TTC549 (cell line): ENCODE measurements around the gene CRLF2.
"Not testable (repeated sequence)": the region's sequence is repeated elsewhere in the genome, so short reads cannot be mapped to it uniquely, and the experiment has no call there.

Experiments used
- FAIRE-seq: peaks from 2 replicates; lab custom pipeline; 2012; peaks lifted over from hg19 to GRCh38; lab: Jason Lieb, UNC

The CRLF2 gene

GRCh38 chrX:1167466-1167865, 45.0 kb downstream of the CRLF2 start:
- no peak for FAIRE-seq

DNA sequence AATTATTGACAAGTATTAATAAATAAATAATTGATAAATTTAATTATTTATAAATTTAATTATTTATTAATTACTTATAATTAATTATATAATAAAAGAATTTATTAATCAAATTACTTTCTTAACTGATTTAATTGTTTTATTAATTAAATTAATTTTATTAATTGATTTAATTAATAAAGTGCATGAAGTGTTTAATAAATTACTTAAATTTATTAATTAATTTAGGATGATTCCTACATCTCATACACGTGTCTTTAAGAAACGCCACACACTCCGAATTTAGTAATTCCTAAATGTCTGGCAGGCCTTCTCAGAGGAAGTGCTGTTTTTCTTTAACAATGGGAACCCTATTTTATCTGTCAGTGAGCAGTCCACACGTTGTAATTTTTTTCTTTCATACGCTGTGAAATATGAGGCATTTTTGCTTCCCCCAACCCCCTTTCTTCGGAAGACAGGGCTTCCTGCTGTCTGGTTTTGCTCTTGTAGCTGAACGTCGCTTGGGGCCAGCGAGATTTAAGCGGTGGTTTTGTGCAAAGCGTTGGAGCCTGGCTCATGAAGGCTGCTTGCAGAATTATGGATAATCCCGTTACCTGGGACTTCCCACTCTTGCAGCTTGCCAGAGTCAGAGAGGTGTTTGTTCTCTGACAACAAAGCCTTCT, 46.8 kb downstream of the CRLF2 start:
- no peak for FAIRE-seq

DNA sequence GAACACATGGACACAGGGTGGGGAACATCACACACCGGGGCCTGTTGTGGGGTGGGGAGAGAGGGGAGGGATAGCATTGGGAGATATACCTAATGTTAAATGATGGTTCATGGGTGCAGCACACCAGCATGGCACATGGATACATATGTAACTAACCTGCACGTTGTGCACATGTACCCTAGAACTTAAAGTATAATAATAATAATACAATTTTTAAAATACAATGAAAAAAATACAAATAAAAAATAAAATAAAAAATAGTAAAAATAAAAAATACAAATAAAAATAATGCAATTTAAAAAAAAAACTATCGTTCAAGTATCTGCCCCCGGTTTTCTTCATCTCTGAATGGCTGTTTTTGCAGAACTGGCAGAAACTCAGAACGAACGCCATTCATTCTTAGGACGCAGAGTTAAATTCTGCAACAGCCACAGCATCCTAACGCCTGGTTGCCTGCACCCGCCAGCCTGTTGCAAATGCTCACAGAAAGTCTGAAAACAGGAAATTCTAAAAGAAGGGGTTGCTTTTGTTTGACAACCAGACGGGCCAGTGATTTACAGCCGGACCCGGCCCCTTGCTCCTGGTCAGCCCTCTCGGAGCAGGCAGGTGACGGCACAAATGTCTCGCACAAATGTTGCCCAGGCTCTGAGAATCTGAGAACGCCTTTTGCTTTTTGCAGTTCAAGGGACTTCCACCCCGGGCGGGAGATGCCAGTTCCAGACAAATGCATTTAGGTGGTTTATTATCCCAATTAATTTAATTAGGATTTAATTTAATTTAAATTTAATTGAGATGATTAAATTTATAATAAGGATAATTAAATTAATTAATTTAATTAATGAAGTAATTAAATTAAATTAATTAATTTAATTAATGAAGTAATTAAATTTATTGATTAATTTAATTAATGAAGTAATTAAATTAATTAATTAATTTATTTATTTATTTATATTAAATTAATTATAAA, 47.8 kb downstream of the CRLF2 start:
- no peak for FAIRE-seq

- no peak for FAIRE-seq
Measured at GRCh38 chrX:1163231-1163630, 49.2 kb downstream of the CRLF2 start.

DNA sequence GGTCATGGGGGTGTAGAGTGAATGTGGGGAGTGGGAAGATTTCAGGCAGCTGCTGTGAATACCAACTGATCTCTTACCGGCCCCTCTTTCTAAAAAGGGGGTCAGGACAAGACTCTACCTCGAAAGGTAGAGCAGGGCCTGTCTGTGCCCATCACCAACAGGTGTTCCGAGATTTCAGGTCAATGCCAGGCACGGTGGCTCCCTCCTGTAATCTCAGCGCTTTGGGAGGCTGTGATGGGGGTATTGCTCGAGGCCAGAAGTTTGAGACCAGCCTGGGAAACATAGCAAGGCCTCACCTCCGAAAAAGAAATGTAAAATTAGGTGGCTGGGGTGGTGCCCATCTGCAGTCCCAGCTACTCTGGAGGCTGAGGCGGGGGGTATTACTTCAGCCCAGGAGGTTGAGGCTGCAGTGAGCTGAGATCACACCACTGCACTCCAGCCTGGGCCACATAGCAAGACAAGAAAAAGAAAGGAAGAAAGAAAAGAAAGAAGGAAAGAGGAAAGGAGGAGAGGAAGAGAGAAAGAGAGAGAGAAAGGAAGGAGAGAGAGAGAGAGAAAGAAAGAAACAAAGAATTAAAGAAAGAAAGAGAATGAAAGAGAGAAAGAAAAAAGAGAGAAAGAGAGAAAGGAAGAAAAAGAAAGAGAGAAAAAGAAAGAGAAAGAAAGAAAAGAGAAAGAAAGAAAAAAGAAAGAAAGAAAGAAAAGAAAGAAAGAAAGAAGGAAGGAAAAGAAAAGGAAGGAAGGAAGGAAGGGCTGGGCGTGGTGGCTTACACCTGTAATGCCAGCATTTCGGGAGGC, 50.1 kb downstream of the CRLF2 start:
- FAIRE-seq: no peak

DNA sequence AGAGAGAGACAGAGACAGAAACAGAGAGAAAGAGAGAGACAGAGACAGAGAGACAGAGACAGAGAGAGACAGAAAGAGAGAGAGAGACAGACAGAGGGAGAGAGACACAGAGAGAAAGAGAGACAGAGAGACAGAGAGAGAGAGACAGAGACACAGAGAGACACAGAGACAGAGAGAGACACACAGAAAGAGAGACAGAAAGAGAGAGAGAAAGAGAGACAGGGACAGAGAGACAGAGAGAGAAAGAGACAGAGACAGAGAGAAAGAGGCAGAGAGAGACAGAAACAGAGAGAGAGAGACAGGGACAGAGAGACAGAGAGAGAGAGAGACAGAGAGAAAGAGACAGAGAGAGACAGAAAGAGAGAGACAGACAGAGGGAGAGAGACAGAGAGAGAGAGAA, 52.9 kb downstream of the CRLF2 start:
- no peak for FAIRE-seq

DNA sequence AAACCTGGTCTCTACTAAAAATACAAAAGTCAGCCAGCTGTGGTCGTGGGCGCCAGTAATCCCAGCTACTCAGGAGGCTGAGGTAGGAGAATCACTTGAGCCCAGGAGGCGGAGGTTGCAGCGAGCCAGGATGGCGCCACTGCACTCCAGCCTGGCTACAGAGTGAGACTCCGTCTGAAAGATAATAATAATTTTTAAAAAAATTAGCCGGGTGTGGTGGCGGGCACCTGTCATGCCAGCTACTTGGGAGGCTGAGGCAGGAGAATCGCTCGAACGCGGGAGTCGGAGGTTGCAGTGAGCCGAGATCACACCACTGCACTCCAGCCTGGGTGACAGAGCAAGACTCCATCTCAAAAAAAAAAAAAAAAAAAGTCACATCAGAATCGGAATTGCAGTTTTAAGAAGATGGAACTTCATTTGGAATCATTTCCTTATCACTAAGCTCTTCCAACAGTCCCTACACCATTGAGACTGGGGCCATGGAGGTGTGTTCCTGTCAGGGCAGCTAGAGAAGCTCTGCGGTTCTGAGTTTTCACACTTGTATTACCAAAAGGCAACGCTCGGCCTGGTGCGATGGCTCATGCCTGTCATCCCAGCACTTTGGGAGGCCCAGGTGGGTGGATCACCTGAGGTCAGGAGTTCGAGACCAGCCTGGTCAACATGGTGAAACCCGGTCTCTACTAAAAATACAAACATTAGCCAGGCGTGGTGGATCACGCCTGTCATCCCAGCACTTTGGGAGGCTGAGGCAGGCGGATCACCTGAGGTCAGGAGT, 55.6 kb downstream of the CRLF2 start:
- FAIRE-seq: not testable (repeated sequence)

- FAIRE-seq: peak; percentile 5
Measured at GRCh38 chrX:1153940-1154339, 58.5 kb downstream of the CRLF2 start.

- no peak for FAIRE-seq
Measured at GRCh38 chrX:1152090-1152489, 60.4 kb downstream of the CRLF2 start.

- no peak for FAIRE-seq
Measured at GRCh38 chrX:1151378-1152077, 60.9 kb downstream of the CRLF2 start.

GRCh38 chrX:1150569-1151347, 61.7 kb downstream of the CRLF2 start:
- no peak for FAIRE-seq

- no peak for FAIRE-seq
Measured at GRCh38 chrX:1147611-1148515, 64.6 kb downstream of the CRLF2 start.

DNA sequence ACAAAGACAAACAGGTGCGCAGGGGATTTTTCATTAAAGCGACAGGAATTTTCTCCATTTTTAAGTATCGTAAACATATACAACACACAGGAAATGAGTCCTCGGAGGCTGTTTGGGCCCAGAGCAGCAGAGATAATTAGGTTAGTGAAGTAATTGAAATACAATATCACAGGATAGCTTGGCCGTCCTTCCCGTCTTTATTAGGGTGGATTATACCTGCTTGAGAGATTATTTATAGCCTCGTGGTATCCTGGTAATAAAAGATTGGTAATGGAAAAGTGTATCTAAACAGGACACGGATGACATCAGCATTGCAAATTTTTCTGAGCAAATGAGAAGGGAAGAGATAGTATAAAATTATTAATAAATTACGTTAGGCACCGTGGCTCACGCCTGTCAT, 68.2 kb downstream of the CRLF2 start:
- no peak for FAIRE-seq
